NCI-H2081 treated with DMSO at 0.1 percent for 48 hours (cell line): ENCODE measurements around the gene SLC12A9.
"Not testable (repeated sequence)": the region's sequence is repeated elsewhere in the genome, so short reads cannot be mapped to it uniquely, and the experiment has no call there.

Experiments
- DNase-seq: peaks from one replicate; lab custom pipeline; 2025; lab: John Stamatoyannopoulos, UW

Gene SLC12A9, protein sequence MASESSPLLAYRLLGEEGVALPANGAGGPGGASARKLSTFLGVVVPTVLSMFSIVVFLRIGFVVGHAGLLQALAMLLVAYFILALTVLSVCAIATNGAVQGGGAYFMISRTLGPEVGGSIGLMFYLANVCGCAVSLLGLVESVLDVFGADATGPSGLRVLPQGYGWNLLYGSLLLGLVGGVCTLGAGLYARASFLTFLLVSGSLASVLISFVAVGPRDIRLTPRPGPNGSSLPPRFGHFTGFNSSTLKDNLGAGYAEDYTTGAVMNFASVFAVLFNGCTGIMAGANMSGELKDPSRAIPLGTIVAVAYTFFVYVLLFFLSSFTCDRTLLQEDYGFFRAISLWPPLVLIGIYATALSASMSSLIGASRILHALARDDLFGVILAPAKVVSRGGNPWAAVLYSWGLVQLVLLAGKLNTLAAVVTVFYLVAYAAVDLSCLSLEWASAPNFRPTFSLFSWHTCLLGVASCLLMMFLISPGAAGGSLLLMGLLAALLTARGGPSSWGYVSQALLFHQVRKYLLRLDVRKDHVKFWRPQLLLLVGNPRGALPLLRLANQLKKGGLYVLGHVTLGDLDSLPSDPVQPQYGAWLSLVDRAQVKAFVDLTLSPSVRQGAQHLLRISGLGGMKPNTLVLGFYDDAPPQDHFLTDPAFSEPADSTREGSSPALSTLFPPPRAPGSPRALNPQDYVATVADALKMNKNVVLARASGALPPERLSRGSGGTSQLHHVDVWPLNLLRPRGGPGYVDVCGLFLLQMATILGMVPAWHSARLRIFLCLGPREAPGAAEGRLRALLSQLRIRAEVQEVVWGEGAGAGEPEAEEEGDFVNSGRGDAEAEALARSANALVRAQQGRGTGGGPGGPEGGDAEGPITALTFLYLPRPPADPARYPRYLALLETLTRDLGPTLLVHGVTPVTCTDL

GRCh38 chr7:100852048-100852872, at the start of gene SLC12A9:
Gene SLC12A9 (plus strand): TSS chr7:100852713. CDS start chr7:100854198, 1,485 bp downstream.
- peak; percentile 57 for DNase-seq

- no peak for DNase-seq
These were observed 49.6 kb upstream of the SLC12A9 start for GRCh38 chr7:100802951-100803350.

- no peak for DNase-seq
These were observed 48.9 kb upstream of the SLC12A9 start for GRCh38 chr7:100803398-100804161.

DNA sequence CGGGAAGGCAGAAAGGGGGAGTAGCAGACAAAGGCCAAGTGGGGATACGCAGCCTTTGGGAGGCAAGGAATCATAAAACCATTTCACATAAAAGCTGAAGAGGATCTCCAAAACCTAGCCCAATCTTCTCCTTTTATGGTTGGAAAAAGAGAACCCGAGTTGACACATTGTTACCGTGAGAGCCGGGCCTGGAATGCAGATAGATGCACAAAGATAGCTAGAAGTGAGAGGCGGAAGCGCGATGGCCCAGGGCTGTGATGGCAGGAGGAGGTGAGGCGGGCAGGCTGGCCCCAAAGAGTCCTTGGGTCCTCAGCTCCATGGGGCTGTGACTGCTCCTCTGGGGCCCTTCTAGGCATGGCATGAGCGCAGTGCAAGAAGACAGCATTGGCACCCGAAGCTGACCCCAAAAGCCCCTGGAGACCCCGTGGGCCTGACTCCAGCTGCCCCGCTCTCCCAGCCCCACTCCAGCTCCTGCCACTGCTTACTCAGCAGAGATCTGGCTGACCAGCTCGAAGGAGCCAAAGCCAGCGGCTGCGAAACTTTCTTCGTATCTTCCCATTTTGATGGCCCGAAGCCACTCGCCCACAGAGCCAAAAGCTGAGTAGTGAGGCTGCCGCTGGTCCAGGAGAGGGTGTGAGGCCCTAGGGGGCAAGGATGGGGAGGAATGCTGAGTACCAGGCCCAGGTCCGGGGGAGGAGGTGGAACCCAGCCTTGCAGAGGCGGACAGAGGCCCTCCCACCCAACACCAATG, 47.7 kb upstream of the SLC12A9 start:
- DNase-seq, result no peak

GRCh38 chr7:100806276-100806675, 46.2 kb upstream of the SLC12A9 start:
- DNase-seq, result no peak

- not testable (repeated sequence) for DNase-seq
These were observed 45.6 kb upstream of the SLC12A9 start for GRCh38 chr7:100806883-100807282.

DNA sequence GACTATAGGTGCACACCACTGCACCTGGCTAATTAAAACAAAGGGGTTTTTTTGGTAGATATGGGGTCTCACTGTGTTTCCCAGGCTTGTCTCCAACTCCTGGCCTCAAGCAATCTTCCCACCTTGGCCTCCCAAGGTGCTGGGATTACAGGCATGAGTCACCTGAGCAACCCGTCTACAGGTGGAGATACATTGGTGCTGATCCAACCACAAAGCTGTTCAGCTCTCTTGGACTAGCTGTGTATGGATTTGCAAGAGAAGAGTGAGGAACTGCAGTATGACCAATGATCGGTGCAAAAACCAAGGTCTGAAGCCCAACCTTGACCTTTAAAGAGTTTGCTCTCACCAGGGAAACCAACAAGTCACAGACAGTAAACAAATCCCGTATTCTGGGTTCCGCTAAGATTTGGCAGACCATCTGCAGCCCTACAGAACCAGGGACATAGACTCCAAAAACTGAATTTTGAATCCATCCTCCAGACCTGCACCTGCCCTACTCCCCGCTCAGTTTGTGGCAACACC, 44.1 kb upstream of the SLC12A9 start:
- DNase-seq, result no peak

DNA sequence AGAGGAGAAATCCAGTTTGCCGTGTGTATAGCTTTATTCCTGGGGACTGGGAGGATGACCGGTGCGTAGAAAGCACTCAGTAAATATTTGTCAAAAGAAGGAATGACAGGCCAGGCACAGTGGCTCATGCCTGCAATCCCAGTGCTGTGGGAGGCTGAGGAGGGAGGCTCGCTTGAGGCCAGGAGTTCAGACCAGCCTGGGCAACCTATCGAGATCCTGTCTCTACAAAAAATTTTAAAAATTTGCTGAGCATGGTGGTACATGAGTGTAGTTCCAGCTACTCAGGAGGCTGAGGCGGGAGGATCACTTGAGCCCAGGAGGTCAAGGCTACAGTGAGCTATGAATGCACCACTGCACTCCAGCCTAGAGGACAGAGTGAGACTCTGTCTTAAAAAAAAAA, 41.0 kb upstream of the SLC12A9 start:
- DNase-seq, result no peak

GRCh38 chr7:100812729-100813128, 39.8 kb upstream of the SLC12A9 start:
- no peak for DNase-seq

GRCh38 chr7:100816515-100816914, 36.0 kb upstream of the SLC12A9 start:
- not testable (repeated sequence) for DNase-seq

DNA sequence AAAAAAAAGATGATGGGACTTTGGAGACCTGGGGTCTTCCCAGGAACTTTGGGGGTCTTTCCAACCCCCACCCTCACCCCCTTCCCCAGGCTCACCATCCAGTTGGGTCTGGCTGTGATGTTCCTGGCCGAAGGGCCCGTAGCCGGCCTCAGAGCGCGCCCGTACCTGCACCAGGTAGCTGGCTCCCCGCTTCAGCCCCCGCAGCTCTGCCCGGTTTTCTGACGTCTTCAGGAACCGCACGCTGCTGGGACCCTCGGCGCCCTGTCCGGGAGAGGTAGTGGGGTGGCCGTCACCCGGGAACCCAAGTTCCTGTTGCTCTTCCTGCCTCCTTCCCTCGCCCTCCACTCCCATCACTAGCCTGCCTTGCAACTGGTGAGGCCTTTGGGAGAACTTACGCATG, 35.4 kb upstream of the SLC12A9 start:
- DNase-seq, result no peak

- DNase-seq, result no peak
These were observed 34.1 kb upstream of the SLC12A9 start for GRCh38 chr7:100818366-100818765.

GRCh38 chr7:100818825-100819224, 33.7 kb upstream of the SLC12A9 start:
- no peak for DNase-seq

- DNase-seq, result no peak
These were observed 32.9 kb upstream of the SLC12A9 start for GRCh38 chr7:100819586-100819985.

- no peak for DNase-seq
These were observed 30.0 kb upstream of the SLC12A9 start for GRCh38 chr7:100822236-100823139.

DNA sequence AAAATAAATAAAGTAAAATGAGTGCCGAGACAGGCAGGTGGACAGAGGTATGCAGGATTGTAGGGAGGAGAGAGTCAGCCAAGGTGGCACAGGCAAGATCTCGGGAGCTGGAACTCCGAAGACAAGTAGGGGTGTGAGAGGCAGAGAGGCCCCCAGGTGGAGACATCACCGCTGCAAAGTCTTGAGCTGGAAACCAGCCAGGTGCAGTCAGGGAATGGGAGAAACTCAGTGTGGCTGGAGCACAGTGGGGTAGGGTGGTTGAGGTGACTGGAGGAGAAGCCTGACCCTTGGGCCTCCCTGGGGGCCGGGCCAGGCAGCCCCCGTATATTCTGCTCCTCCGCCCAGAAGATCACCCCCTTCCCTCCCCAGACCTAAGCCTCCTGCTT, 29.4 kb upstream of the SLC12A9 start:
- no peak for DNase-seq

DNA sequence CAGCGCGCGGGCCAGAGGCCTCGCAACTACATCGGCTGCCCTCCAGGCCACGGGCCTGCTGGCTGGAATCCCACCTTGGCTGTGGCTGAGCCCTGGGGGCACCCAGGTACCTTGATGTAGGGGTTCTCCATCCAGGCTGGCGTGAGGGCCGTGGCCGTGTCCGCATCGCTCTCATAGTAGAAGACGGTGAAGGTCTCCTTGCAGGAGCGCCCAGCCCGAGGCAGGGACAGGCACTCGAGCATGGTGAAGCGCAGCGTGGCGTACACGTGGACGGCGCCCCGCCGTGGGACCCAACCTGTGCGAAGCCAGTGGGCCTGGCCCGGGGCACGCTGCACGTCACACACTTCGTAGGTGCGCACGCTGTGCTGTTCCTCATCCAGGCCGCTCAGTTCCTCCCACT, 29.0 kb upstream of the SLC12A9 start:
- no peak for DNase-seq

GRCh38 chr7:100824499-100825214, 27.9 kb upstream of the SLC12A9 start:
- no peak for DNase-seq
